ENCODE results near the gene CDK9. TPM values are rescaled to one million over a fixed set of nuclear protein-coding genes. Genes with fewer than 3 reads are reported as not detected.

Gene CDK9
- total RNA-seq, 4 donors from 2014 or later, result 54.4 to 79.6 (median 71.7) TPM

DNA sequence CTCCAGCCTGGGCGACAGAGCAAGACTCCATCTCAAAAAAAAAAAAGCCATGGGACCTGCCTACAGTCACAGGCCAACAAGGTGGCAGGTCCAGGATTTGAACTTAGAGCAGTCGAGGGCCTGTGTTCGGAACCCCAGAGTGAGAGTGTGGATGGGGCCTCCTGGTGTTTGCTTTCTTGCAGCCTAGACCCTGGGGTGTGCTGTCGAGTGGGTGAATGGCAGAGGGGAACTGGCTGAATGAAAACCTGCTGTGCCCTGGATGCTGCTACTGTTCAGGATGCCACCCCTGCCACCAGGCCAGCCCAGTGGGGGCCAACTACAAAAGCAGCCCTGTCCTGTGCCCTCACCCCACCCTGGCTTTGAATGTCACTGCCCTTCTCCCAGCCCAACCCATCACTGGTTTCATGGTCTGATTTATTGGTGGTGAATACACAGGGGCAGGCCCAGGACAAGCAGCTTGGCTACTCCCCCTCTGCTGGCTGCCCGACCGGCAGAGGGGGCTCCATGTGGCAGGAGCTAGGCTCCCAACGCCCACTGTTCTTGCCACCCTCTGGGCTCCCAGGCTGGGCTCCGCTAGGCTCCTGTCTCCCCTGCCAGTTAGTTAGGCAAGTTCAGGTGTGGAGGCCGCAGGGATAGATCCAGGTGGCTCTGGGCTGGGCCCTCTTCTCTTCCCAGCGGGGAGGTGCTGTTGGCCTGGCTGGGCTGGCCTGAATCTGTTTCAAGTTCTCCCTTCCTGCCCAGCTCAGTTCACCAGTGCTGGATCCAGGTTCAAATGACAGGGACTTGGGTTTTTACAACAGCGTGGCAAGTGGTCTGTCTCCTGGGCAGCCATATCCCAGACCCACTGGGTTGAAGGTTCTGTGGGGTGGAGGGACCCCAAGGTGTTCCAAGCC is 29.0 kb downstream of the CDK9 start:
- Histone ChIP-seq H3K9me3 (no peaks in the 10 kb centered on the region), H3K36me3 (peaks cover 27 to 99% (median 98%) of the 10 kb centered on the region in 4 donors), H3K27me3 (no peaks in the 10 kb centered on the region), H3K27ac (replicated peaks in 1 of 4) (no peak overlapping the region), H3K4me3 (no peak overlapping the region), H3K4me1 (peaks cover 0 to 18% (median 8%) of the 10 kb centered on the region in 4 donors)
- DNase-seq (ENCODE audit: extremely low spot score), result no peak
- TF ChIP-seq POLR2AphosphoS5 (IDR thresholded peaks at IDR 0.05) (peak in 1 of 2 donors; percentile 3), POLR2A (IDR thresholded peaks at IDR 0.05; ENCODE audit: low read depth) (no peak)
- 89% methylated on average over 11 of the region's 11 CpGs for WGBS
- intact Hi-C loops (cut with DNase I), result loop anchor here (5.0 kb wide), 1 partner anchor 42 kb away; no protein-coding TSS in a partner anchor

DNA sequence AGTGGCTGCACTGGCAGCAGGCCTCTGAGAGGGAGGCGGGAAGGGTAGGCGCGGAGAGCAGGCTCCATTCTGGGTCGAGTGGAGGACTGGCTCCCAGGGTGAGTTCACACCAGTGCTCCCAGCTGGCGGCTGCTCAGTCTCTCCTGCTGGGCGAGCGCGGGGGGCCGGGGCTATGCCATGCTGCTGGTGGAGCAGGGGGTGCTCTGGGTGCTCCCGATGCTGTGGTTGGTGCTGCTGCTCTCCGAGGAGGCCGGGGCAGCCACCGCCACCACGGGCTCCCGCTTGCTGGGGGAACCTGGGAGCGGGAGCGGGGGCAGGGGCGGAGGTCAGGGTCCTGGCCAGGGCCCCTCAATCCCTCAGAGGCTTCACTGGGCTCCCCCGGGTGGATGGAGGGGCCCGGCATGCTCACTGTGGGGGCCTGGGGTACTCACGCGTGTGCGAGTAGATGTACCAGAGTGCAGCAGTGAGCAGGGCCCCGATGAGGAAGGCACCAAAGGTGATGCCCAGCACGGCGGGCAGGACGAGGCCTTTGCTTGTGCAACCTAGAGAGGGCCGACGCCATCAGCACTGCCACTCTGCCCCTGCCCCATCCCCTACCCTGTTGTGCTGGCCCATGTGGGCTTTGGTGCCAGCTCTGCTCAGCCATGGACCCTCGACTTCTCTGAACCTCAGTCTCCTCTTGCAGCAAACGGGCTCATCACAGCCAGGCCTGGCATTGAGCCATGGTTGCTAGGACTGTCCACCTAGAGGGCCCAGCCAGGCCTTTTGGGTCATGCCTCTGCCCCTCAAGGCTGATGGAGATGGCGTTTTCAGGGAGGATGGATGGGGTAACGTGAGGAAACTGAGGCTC is 29.9 kb downstream of the CDK9 start:
- no peaks in the 10 kb centered on the region for H3K9me3 ChIP-seq
- no peak overlapping the region for H3K4me3 ChIP-seq
- intact Hi-C loops (cut with DNase I), result no loop called here
- peaks cover 0 to 16% (median 6%) of the 10 kb centered on the region in 4 donors for H3K4me1 ChIP-seq
- no peak for DNase-seq (ENCODE audit: extremely low spot score)
- no peak overlapping the region for H3K27ac ChIP-seq (replicated peaks in 1 of 4)
- TF ChIP-seq, protein P1, sequence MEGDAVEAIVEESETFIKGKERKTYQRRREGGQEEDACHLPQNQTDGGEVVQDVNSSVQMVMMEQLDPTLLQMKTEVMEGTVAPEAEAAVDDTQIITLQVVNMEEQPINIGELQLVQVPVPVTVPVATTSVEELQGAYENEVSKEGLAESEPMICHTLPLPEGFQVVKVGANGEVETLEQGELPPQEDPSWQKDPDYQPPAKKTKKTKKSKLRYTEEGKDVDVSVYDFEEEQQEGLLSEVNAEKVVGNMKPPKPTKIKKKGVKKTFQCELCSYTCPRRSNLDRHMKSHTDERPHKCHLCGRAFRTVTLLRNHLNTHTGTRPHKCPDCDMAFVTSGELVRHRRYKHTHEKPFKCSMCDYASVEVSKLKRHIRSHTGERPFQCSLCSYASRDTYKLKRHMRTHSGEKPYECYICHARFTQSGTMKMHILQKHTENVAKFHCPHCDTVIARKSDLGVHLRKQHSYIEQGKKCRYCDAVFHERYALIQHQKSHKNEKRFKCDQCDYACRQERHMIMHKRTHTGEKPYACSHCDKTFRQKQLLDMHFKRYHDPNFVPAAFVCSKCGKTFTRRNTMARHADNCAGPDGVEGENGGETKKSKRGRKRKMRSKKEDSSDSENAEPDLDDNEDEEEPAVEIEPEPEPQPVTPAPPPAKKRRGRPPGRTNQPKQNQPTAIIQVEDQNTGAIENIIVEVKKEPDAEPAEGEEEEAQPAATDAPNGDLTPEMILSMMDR (IDR thresholded peaks at IDR 0.05), result no peak
- no peak for TF ChIP-seq POLR2A (IDR thresholded peaks at IDR 0.05; ENCODE audit: low read depth)
- no peak for TF ChIP-seq EP300 (IDR thresholded peaks at IDR 0.05)
- no peak for TF ChIP-seq POLR2AphosphoS5 (IDR thresholded peaks at IDR 0.05)
- 87% methylated on average over 22 of the region's 33 CpGs for WGBS
- H3K27me3 ChIP-seq, result no peaks in the 10 kb centered on the region
- H3K36me3 ChIP-seq, result peaks cover 27 to 99% (median 94%) of the 10 kb centered on the region in 4 donors

DNA sequence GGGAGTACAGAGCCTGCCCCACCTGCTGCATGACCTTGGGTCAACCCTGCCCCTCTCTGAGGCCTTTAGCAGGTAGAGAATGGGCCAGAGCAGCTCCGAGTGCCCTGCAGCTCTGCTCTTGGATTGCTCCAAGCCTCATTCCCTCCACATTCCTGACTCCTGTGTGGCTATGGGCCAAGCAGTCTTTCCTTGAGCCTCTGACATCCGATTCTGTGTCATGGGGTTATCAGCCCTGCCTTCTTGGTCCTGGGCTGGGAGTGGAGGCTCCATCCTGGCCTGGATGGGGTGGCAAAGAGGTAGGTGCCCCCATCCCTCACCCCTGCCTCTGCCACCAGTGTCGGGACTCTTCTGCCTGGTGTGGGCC is 30.5 kb downstream of the CDK9 start:
- TF ChIP-seq POLR2AphosphoS5 (IDR thresholded peaks at IDR 0.05), result no peak
- no peak for TF ChIP-seq EP300 (IDR thresholded peaks at IDR 0.05)
- TF ChIP-seq, protein P1 (IDR thresholded peaks at IDR 0.05), result no peak
- no peak for TF ChIP-seq POLR2A (IDR thresholded peaks at IDR 0.05; ENCODE audit: low read depth)
- Histone ChIP-seq H3K27me3 (no peaks in the 10 kb centered on the region), H3K9me3 (no peaks in the 10 kb centered on the region), H3K27ac (replicated peaks in 1 of 4) (no peak overlapping the region), H3K4me3 (no peak overlapping the region), H3K36me3 (peaks cover 27 to 99% (median 92%) of the 10 kb centered on the region in 4 donors), H3K4me1 (peaks cover 0 to 16% (median 6%) of the 10 kb centered on the region in 4 donors)
- DNase-seq (ENCODE audit: extremely low spot score), result no peak
- no CpG with 5 or more reads among the region's 3 CpGs for WGBS
- intact Hi-C loops (cut with DNase I), result no loop called here

DNA sequence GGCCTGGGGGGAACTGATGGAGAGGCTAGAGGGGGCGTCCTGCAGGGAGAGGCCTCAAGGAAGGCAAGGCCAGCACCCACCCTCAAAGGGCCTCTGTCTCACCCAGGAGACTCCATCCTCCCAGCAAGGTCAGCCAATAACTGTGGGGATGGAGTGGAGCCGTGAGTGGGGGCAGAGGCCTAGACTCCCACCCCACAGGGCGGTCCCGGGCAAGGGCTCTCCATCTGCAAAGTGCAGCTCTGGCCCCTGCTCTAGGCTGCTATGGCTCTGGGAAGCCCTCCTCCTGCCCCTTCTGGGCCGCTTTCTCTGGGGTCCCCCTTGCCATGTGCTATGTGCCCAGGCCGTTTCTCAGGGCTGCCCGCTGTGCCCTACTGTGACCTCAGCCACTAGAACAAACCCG is 30.9 kb downstream of the CDK9 start:
- H3K36me3 ChIP-seq, result peaks cover 24 to 99% (median 89%) of the 10 kb centered on the region in 4 donors
- no peak overlapping the region for H3K27ac ChIP-seq (replicated peaks in 1 of 4)

More for the DNA sequence above, 30.9 kb downstream of the CDK9 start:
- Histone ChIP-seq H3K9me3 (no peaks in the 10 kb centered on the region), H3K4me1 (peaks cover 0 to 16% (median 6%) of the 10 kb centered on the region in 4 donors), H3K27me3 (no peaks in the 10 kb centered on the region), H3K4me3 (no peak overlapping the region)
- no peak for DNase-seq (ENCODE audit: extremely low spot score)
- WGBS, result 81% methylated on average over 5 of the region's 8 CpGs
- no peak for TF ChIP-seq EP300 (IDR thresholded peaks at IDR 0.05)
- TF ChIP-seq POLR2AphosphoS5 (IDR thresholded peaks at IDR 0.05), result no peak
- TF ChIP-seq, protein P1 (IDR thresholded peaks at IDR 0.05), result no peak
- no peak for TF ChIP-seq POLR2A (IDR thresholded peaks at IDR 0.05; ENCODE audit: low read depth)
- intact Hi-C loops (cut with DNase I), result no loop called here

Measured in esophagus muscularis mucosa (tissue), 4 donors.